ENCODE measurements around the gene HIVEP3. TPM values are rescaled to one million over a fixed set of nuclear protein-coding genes. Genes with fewer than 3 reads are reported as not detected.

The HIVEP3 gene
- total RNA-seq, 1 donor from 2014 or later: 1.2 TPM

- Mint-ChIP-seq H3K36me3 (ENCODE audit: low read depth) (no peaks in the 10 kb centered on the region), H3K4me1 (peaks cover 32% of the 10 kb centered on the region), H3K27me3 (ENCODE audit: low read depth) (no peaks in the 10 kb centered on the region), H3K27ac (ENCODE audit: unreplicated experiment) (peak overlapping the region; percentile 61), H3K4me3 (no peak overlapping the region), H3K9me3 (no peaks in the 10 kb centered on the region)
- TF ChIP-seq CTCF (conservative IDR thresholded peaks at IDR 0.05): no peak
- peak; percentile 8 for DNase-seq (ENCODE audit: low read depth, low spot score)
These were observed 41.9 kb downstream of the HIVEP3 start for GRCh38 chr1:41876576-41877445.

- no peak for DNase-seq (ENCODE audit: low read depth, low spot score)
- Mint-ChIP-seq H3K27ac (ENCODE audit: unreplicated experiment) (no peak overlapping the region), H3K27me3 (ENCODE audit: low read depth) (no peaks in the 10 kb centered on the region), H3K4me3 (no peak overlapping the region), H3K9me3 (no peaks in the 10 kb centered on the region), H3K36me3 (ENCODE audit: low read depth) (no peaks in the 10 kb centered on the region), H3K4me1 (peaks cover 22% of the 10 kb centered on the region)
- TF ChIP-seq CTCF (conservative IDR thresholded peaks at IDR 0.05): no peak
These were observed 43.2 kb downstream of the HIVEP3 start for GRCh38 chr1:41875487-41875886.

- H3K9me3 Mint-ChIP-seq: no peaks in the 10 kb centered on the region
- DNase-seq (ENCODE audit: low read depth, low spot score): no peak
- no peaks in the 10 kb centered on the region for H3K27me3 Mint-ChIP-seq (ENCODE audit: low read depth)
- H3K4me3 Mint-ChIP-seq: no peak overlapping the region
- TF ChIP-seq CTCF (conservative IDR thresholded peaks at IDR 0.05): no peak
- H3K36me3 Mint-ChIP-seq (ENCODE audit: low read depth): no peaks in the 10 kb centered on the region
- peaks cover 22% of the 10 kb centered on the region for H3K4me1 Mint-ChIP-seq
- no peak overlapping the region for H3K27ac Mint-ChIP-seq (ENCODE audit: unreplicated experiment)
These were observed 43.8 kb downstream of the HIVEP3 start for GRCh38 chr1:41874903-41875411.

- no peak overlapping the region for H3K27ac Mint-ChIP-seq (ENCODE audit: unreplicated experiment)
- H3K27me3 Mint-ChIP-seq (ENCODE audit: low read depth): no peaks in the 10 kb centered on the region
- H3K9me3 Mint-ChIP-seq: no peaks in the 10 kb centered on the region
- H3K4me3 Mint-ChIP-seq: no peak overlapping the region
- H3K36me3 Mint-ChIP-seq (ENCODE audit: low read depth): no peaks in the 10 kb centered on the region
- no peak for DNase-seq (ENCODE audit: low read depth, low spot score)
- peaks cover 22% of the 10 kb centered on the region for H3K4me1 Mint-ChIP-seq
- TF ChIP-seq CTCF (conservative IDR thresholded peaks at IDR 0.05): no peak
These were observed 44.5 kb downstream of the HIVEP3 start for GRCh38 chr1:41874151-41874719.

GRCh38 chr1:41872074-41872473 lies 46.6 kb downstream of the HIVEP3 start:
- no peaks in the 10 kb centered on the region for H3K36me3 Mint-ChIP-seq (ENCODE audit: low read depth)
- no peak overlapping the region for H3K4me3 Mint-ChIP-seq
- H3K4me1 Mint-ChIP-seq: peaks cover 16% of the 10 kb centered on the region
- H3K9me3 Mint-ChIP-seq: no peaks in the 10 kb centered on the region
- no peak for TF ChIP-seq CTCF (conservative IDR thresholded peaks at IDR 0.05)
- DNase-seq (ENCODE audit: low read depth, low spot score): no peak
- no peaks in the 10 kb centered on the region for H3K27me3 Mint-ChIP-seq (ENCODE audit: low read depth)
- H3K27ac Mint-ChIP-seq (ENCODE audit: unreplicated experiment): no peak overlapping the region

All from neural crest cell (in vitro differentiated cells).